SKM-1 (cell line): Measurements from ENCODE around the gene HNRNPDL.
"Not testable (repeated sequence)": the region's sequence is repeated elsewhere in the genome, so short reads cannot be mapped to it uniquely, and the experiment has no call there.

Source experiments
- DNase-seq: peaks from one replicate; lab custom pipeline; 2025; ENCODE audit not compliant: unreplicated experiment; lab: John Stamatoyannopoulos, UW

The HNRNPDL gene

DNA sequence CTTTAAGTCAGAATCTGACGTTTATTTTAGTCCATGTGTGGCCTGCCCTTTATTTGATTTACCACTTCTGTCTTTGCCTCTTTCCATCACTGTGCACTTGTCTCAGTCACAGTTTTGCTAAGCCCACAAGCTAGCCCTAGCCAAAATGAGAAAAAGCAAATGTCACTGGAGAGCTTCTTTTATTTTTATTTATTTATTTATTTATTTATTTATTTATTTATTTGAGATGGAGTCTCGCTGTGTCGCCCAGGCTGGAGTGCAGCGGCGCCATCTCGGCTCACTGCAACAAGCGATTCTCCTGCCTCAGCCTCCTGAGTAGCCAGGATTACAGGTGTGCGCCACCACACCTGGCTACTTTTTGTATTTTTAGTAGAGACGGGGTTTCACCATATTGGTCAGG is 40.2 kb downstream of the HNRNPDL start:
- DNase-seq = not testable (repeated sequence)

DNA sequence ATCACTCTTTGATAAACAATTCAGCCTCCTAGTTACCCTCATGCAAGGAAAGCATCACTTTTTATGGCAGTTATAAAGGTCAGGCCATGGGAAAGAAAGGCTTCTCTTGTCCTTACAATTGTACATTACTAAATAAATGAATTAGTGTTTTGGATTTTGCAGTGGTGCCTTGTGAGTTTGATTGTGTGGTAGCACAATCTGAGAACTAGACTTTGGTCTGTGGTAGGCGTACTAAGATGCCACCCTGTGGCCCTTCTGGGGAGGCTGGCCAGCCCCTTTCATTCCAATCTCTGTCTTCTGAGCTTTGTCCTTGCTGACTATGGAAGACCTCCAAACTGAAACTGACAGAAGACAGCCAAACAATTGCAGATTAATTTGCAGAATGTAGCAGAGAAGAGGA is 41.9 kb downstream of the HNRNPDL start:
- no peak for DNase-seq

DNA sequence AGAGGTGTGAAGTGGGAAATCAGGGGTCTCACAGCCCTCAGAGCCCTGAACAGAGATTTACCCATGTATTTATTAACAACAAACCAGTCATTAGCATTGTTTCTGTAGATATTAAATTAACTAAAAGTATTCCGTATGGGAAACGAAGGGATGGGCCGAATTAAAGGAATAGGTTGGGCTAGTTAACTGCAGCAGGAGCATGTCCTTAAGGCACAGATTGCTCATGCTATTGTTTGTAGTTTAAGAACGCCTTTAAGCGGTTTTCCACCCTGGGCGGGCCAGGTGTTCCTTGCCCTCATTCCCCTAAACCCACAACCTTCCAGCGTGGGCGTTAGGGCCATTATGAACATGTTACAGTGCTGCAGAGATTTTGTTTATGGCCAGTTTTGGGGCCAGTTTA is 44.0 kb downstream of the HNRNPDL start:
- DNase-seq = not testable (repeated sequence)

GRCh38 chr4:82382751-82383150 is 47.5 kb downstream of the HNRNPDL start:
- no peak for DNase-seq

DNA sequence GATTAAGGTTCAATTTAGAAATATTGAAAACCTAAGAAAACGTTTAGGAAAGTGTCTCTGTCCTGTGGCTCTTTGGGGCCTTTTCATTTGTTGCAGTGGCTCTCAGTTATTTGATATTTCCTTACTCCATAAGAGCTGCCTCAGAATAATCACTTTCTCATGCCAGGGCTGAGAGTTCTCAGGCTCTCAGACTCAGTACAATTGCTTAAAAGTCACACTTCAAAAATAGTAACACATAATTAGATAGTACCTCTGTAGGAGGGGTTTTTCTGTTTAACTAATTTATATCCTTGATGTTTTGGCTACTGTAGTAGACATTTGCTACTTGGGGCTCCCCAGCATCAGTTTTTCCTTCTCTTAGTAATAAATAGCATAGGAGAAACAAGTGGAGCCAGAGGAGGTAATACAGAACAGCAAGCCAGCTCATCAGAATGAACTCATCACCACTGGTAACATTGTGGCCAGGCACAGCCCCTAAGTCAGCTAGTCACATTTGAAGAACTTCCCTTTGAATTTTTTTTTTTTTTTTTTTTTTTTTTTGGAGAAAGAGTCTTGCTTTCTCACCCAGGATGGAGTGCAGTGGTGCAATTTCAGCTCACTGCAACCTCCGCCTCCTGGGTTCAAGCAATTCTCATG is 48.5 kb downstream of the HNRNPDL start:
- no peak for DNase-seq

GRCh38 chr4:82381235-82381634 is 49.0 kb downstream of the HNRNPDL start:
- DNase-seq = no peak

DNA sequence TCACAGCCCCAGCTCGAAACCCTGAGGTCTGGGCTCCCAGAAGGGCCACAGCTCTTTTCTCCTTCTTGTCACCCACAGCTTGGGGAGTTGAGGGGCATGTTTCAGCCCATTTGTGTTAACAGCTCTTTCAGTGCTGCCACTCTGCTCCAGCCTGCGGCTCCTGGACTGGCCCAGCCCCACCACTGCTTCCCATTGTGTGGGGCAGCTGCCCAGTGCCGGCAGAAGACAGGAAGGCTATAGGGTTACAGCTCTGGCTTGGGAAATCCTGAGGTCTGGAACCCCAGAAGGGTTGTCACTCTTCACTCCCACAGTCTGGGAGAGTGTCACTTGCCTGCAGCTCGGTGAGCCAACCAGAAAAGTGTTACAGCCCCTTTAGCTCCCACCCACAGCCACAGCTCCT is 49.4 kb downstream of the HNRNPDL start:
- DNase-seq = no peak

GRCh38 chr4:82380344-82380743 is 49.9 kb downstream of the HNRNPDL start:
- no peak for DNase-seq

DNA sequence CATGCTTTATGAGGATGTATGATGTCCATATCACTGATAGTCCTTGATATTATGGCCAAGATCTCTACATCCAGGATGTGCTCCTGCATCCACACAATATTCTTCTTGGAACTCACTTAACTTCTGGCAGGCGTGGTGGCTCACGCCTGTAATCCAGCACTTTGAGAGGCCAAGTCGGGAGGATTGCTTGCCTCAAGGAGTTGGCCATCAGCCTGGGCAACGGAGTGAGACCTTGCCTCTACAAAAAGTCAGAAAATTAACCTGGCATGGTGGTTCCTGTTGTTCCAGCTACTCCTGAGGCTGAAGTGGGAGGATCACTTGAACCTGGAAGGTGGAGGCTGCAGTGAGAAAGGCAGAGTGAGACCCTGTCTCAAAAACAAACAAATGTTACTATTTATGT is 54.2 kb downstream of the HNRNPDL start:
- no peak for DNase-seq

DNA sequence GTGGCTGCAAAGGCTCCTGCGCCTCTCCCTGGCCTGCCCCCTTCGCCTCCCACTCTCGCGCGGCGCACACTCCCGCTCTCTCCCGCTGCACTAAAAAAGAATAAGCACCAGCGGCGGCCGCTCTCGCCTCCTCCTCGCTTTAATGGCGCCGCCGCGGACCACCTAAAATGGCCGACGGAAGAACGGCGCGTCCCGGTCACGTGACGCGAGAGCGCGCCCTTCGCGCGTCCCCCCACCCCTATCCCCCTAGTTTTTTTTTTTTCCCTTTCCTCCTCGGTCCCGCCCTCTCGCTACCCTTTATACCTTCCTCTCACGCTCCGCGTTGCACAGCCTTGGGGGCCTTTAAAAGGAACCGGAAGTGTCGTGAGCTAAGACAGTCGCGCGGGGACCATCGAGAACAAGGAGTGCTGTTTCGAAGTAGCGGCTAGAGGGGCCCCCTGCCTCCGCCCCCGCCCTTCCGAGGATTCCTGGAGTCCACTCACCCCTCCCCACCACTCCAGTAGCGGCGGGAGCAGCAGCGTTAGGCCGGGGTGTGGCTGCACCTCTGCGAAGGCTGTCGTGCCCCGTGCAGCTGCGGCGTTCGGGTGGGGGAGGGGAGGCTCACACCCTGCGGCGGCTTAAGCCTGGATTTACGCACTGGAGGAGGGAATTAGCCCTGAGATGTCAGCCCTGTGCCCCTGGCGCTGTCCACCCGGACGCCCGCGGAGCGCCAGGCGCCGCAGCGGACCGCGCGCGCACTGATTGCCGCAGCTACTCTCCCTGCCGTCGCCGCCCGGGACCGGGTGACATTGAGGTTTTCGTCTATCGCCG is 56.2 kb downstream of the HNRNPDL start, which contains the start of gene HNRNPD:
TSS of gene HNRNPD (minus strand) at position 176 of the 810 bp plus-strand sequence. CDS start 313 bp downstream, outside the sequence.
- peak; percentile 98 for DNase-seq

DNA sequence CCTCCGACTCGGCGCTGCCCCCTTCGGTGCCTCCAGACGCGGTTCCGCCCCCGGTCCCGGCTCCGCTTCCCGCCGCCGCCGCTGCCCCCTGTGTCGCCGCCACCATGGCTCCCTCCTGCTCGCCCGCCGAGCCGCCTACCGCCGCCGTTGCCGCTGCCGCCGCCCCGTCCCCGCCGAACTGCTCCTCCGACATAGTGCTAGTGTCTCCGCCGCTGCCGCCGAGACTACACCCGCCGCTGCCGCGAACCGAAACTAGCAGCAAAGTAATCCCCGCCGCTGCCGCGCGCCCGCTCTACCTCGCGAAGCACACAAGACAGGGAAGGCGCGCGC is 56.8 kb downstream of the HNRNPDL start:
- DNase-seq = no peak
